IPS-20b (cell line): ENCODE results near the gene DIAPH2.
"Not testable (repeated sequence)": the region's sequence is repeated elsewhere in the genome, so short reads cannot be mapped to it uniquely, and the experiment has no call there.

Experiments
- H3K27ac ChIP-seq: one replicate; pipeline ENCODE4 v1.5.1; 2013; ENCODE audit warnings: low read length
- H3K27me3 ChIP-seq: 2 replicates; pipeline ENCODE4 v1.6.1; 2013; ENCODE audit warnings: mild to moderate bottlenecking, low read length, inconsistent platforms; ENCODE audit not compliant: insufficient read depth
- H3K36me3 ChIP-seq: 2 replicates; pipeline ENCODE4 v1.6.1; 2013; ENCODE audit warnings: low read depth, mild to moderate bottlenecking, inconsistent platforms, low read length, moderate library complexity; ENCODE audit not compliant: insufficient read depth
- H3K4me1 ChIP-seq: 2 replicates; pipeline ENCODE4 v1.6.1; 2013; ENCODE audit warnings: mild to moderate bottlenecking, control low read depth, inconsistent platforms, low read length, moderate library complexity; ENCODE audit not compliant: insufficient read depth
- H3K4me3 ChIP-seq: 2 replicates; pipeline ENCODE4 v1.5.1; 2013; ENCODE audit warnings: mild to moderate bottlenecking, low read length, inconsistent platforms
- H3K9ac ChIP-seq: 2 replicates; pipeline ENCODE4 v1.6.1; 2013; ENCODE audit warnings: low read depth, mild to moderate bottlenecking, inconsistent platforms, low read length, moderate library complexity
- H3K9me3 ChIP-seq: 2 replicates; pipeline ENCODE4 v1.6.1; 2013; ENCODE audit warnings: mild to moderate bottlenecking, low read depth, low read length, inconsistent platforms; ENCODE audit not compliant: insufficient read depth

Gene DIAPH2

GRCh38 chrX:96719161-96719875 lies 34.7 kb downstream of the DIAPH2 start:
- Histone ChIP-seq H3K27ac (no peak overlapping the region), H3K27me3 (no peaks in the 10 kb centered on the region), H3K36me3 (no peaks in the 10 kb centered on the region), H3K4me1 (no peaks in the 10 kb centered on the region; the same call in 1 of the 2 replicates), H3K4me3 (no peak overlapping the region), H3K9me3 (no peaks in the 10 kb centered on the region), H3K9ac (no peak overlapping the region)

DNA sequence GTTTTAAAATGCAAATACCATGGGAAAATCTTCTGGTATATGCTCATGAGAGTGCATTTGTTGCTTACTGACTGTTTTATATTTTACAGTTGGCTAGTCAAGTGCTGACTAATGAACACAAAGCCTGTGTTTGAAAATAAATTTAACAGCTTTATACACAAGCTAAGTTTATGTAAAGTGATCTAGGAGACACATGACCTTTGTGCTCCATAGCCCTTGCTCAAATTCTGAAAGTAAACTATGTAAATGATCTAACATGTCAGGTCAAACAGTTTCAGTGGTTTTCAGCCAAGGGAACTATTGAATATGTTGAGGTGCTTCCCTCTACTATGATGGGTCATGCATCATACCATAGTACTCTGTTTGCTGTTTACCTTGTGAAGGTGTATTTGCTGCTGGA lies 36.7 kb downstream of the DIAPH2 start:
- Histone ChIP-seq H3K4me3 (no peak overlapping the region), H3K27me3 (no peaks in the 10 kb centered on the region), H3K9ac (no peak overlapping the region), H3K9me3 (no peaks in the 10 kb centered on the region), H3K36me3 (no peaks in the 10 kb centered on the region), H3K27ac (no peak overlapping the region), H3K4me1 (no peaks in the 10 kb centered on the region; the same call in 1 of the 2 replicates)

- no peak overlapping the region for H3K9ac ChIP-seq
- H3K4me1 ChIP-seq, result no peaks in the 10 kb centered on the region; the same call in 1 of the 2 replicates
- no peaks in the 10 kb centered on the region for H3K27me3 ChIP-seq
- H3K36me3 ChIP-seq, result no peaks in the 10 kb centered on the region
- no peaks in the 10 kb centered on the region for H3K9me3 ChIP-seq
- no peak overlapping the region for H3K4me3 ChIP-seq
- no peak overlapping the region for H3K27ac ChIP-seq
These were observed 38.1 kb downstream of the DIAPH2 start for GRCh38 chrX:96722781-96723180.

DNA sequence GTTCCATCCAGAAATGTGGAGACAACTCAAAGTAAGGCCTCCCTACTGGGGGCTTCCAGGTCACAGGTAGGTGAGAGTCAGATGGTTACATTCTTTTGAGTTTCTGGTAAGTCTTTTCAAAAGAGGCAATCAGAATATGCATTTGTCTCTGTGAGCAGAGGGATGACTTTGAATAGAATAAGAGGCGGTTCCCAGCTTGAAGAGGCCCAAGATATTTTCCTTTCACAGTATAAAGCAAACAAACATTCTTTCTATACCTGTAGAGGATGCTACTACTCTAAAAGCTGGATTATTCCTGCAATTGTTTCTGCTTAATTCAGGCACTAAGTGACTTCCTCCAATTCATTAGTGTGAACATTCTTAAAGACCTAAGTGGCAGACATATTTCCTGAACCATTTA lies 44.4 kb downstream of the DIAPH2 start:
- Histone ChIP-seq H3K4me3 (no peak overlapping the region), H3K4me1 (no peaks in the 10 kb centered on the region), H3K27me3 (peaks cover 7% of the 10 kb centered on the region; the same call in 1 of the 2 replicates), H3K9ac (no peak overlapping the region), H3K27ac (no peak overlapping the region), H3K36me3 (no peaks in the 10 kb centered on the region), H3K9me3 (no peaks in the 10 kb centered on the region)

- H3K4me1 ChIP-seq, result no peaks in the 10 kb centered on the region
- no peaks in the 10 kb centered on the region for H3K9me3 ChIP-seq
- H3K27me3 ChIP-seq, result peaks cover 7% of the 10 kb centered on the region; the same call in 1 of the 2 replicates
These were observed 45.4 kb downstream of the DIAPH2 start for GRCh38 chrX:96729868-96730643.

DNA sequence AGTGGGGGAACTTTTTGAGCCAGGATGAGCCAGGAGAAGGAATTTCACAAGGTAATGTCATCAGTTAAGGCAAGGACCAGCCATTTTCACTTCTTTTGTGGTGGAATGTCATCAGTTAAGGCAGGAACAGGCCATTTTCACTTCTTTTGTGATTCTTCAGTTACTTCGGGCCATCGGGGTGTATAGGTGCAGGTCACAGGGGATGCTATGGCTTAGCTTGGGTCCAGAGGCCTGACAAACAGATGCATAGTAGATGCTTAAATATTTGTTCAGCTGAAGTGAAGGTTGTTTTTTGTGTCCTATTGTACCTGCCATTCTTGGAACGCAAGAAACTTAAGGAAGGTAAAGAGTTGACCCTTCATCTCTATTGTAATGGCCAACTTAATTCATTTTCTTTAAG lies 46.4 kb downstream of the DIAPH2 start:
- H3K27ac ChIP-seq, H3K4me1 ChIP-seq, H3K27me3 ChIP-seq, H3K4me3 ChIP-seq, H3K9me3 ChIP-seq, H3K9ac ChIP-seq, H3K36me3 ChIP-seq: not testable (repeated sequence)

More at GRCh38 chrX:96729868-96730643, 45.4 kb downstream of the DIAPH2 start:
- H3K9ac ChIP-seq, result no peak overlapping the region
- H3K36me3 ChIP-seq, result no peaks in the 10 kb centered on the region
- H3K4me3 ChIP-seq, result no peak overlapping the region
- no peak overlapping the region for H3K27ac ChIP-seq

DNA sequence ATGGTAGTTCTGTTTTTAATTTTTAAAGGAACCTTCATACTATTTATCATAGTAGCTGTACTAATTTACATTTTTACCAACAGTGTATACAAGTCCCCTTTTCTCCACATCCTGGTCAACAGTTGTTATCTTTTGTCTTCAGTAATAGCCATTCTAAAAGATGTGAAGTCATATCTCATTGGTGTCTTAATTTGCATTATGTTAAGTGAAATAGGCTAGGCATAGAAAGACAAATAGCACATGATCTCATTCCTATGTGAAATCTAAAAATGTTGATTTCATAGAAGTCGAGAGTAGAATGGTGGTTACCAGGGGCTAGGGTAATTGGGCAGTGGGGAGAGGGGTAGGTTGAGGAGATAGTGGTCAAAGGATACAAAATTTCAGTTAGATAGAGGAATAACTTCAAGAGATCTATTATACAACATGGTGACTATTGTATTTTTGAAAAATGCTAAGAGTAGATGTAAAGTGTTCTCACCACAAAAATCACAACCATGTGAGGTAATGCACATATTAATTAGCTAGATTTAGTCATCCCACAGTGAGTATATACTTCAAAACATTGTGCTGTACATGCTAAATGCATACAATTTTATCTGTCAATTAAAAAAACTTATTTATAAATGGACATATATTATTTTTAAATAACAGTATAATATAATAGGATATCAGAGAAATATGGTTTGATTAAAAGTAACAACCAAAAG lies 58.9 kb downstream of the DIAPH2 start:
- Histone ChIP-seq H3K27me3 (no peaks in the 10 kb centered on the region), H3K4me1 (no peaks in the 10 kb centered on the region), H3K9me3 (no peaks in the 10 kb centered on the region), H3K9ac (no peak overlapping the region), H3K36me3 (no peaks in the 10 kb centered on the region), H3K27ac (no peak overlapping the region), H3K4me3 (no peak overlapping the region)

DNA sequence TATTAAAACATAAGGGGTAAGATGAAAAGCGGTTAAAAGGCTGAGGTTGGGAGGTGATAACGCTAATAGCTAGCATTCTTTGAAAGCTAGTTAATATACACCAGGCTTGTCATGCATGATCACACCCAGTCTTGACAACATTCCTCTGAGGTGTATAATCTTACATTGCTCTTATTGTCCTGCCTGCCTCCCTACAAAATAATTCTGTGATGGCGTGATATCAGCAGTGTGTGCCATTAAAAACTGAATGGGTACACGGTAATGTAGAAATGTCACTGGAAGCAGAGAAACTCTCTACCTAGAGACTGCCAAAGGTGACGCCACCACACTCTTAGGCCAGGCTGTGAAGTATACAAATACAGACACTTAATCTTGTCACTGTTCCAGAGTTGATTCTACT lies 68.1 kb downstream of the DIAPH2 start:
- Histone ChIP-seq H3K27me3 (no peaks in the 10 kb centered on the region), H3K27ac (no peak overlapping the region)

DNA sequence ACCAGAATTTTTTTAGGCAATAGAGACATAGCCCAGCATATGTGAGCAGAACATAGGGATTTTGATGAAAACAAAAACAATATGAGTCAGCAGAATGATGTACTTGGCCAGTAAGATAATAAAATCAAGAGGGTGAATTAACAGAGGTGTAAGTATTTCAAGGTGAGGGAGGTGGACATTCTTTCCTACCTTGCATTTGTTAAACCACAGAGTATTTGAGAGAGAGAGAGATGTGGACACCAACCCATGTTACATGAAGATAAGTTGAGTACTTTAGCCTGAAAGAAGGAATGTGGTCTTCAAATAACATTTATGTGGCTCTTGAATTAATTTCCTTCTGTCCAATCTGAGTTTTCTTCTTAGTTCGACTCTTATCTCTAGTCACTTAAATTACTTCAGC lies 68.6 kb downstream of the DIAPH2 start:
- Histone ChIP-seq H3K9me3 (no peaks in the 10 kb centered on the region), H3K36me3 (no peaks in the 10 kb centered on the region), H3K4me1 (no peaks in the 10 kb centered on the region), H3K9ac (no peak overlapping the region), H3K4me3 (no peak overlapping the region), H3K27ac (no peak overlapping the region), H3K27me3 (no peaks in the 10 kb centered on the region)

More for the DNA sequence above, 68.1 kb downstream of the DIAPH2 start:
- H3K9me3 ChIP-seq, result no peaks in the 10 kb centered on the region
- no peak overlapping the region for H3K9ac ChIP-seq
- H3K36me3 ChIP-seq, result no peaks in the 10 kb centered on the region
- no peak overlapping the region for H3K4me3 ChIP-seq
- H3K4me1 ChIP-seq, result no peaks in the 10 kb centered on the region

DNA sequence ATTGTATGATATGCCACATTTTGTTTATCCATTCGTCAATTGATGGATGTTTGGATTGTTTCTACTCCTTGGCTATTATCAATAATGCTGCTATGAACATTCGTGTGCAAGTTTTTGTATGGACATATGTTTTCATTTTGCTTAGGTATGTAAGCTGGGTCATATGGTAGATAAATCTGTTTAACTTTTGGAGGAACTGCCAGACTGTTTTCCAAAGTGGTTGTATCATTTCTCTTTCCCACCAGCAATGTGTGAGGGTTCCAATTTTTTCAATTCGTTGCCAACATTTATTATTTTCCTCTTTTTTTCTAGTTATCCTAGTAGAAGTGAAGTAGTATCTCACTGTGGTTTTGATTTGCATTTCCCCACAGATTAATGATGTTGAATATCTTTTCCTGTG lies 71.8 kb downstream of the DIAPH2 start:
- H3K9ac ChIP-seq, result no peak overlapping the region
- no peak overlapping the region for H3K4me3 ChIP-seq
- no peaks in the 10 kb centered on the region for H3K9me3 ChIP-seq
- no peaks in the 10 kb centered on the region for H3K27me3 ChIP-seq
- no peak overlapping the region for H3K27ac ChIP-seq
- H3K4me1 ChIP-seq, result no peaks in the 10 kb centered on the region; the same call in 1 of the 2 replicates
- no peaks in the 10 kb centered on the region for H3K36me3 ChIP-seq

GRCh38 chrX:96761566-96761965 lies 76.9 kb downstream of the DIAPH2 start:
- H3K9me3 ChIP-seq, result no peaks in the 10 kb centered on the region
- H3K4me3 ChIP-seq, result no peak overlapping the region
- no peaks in the 10 kb centered on the region for H3K36me3 ChIP-seq

More at GRCh38 chrX:96761566-96761965, 76.9 kb downstream of the DIAPH2 start:
- Histone ChIP-seq H3K27ac (no peak overlapping the region), H3K27me3 (no peaks in the 10 kb centered on the region), H3K9ac (no peak overlapping the region), H3K4me1 (no peaks in the 10 kb centered on the region; the same call in 1 of the 2 replicates)
